ENCODE results near the gene METRNL.
"Not testable (repeated sequence)": the region's sequence is repeated elsewhere in the genome, so short reads cannot be mapped to it uniquely, and the experiment has no call there.

Gene METRNL

GRCh38 chr17:83037874-83038165, 41.6 kb upstream of the METRNL start:
- H3K9me2 ChIP-seq (replicated peaks; ENCODE audit: control insufficient read depth, low read length) = no peaks in the 10 kb centered on the region
- H3K4me2 ChIP-seq (ENCODE audit: low read length) = no peak overlapping the region
- no peaks in the 10 kb centered on the region for H3K4me1 ChIP-seq (ENCODE audit: control insufficient read depth, low read length)
- peaks cover 50% of the 10 kb centered on the region for H3K36me3 ChIP-seq (ENCODE audit: control insufficient read depth, low read length)
- no peak overlapping the region for H3K27ac ChIP-seq (ENCODE audit: low read depth, low read length)
- H3K27me3 ChIP-seq (ENCODE audit: control insufficient read depth, low read length) = no peaks in the 10 kb centered on the region
- no peaks in the 10 kb centered on the region for H3K79me2 ChIP-seq (ENCODE audit: control insufficient read depth, low read length)
- no peaks in the 10 kb centered on the region for H3F3A ChIP-seq (ENCODE audit: control insufficient read depth, insufficient read depth)
- TF ChIP-seq EZH2phosphoT487 (IDR thresholded peaks at IDR 0.05; ENCODE audit: borderline replicate concordance, low read length) (no peak), CTCF (IDR thresholded peaks at IDR 0.05; ENCODE audit: low read depth, low read length, poor library complexity, severe bottlenecking) (no peak)
- peaks cover 23% of the 10 kb centered on the region for H3K9me3 ChIP-seq (ENCODE audit: control insufficient read depth, insufficient read depth, low read length)
- no peak overlapping the region for H3K4me3 ChIP-seq (ENCODE audit: low read length)
- H4K20me1 ChIP-seq (ENCODE audit: control insufficient read depth, insufficient read depth, low read depth, low read length) = no peaks in the 10 kb centered on the region

DNA sequence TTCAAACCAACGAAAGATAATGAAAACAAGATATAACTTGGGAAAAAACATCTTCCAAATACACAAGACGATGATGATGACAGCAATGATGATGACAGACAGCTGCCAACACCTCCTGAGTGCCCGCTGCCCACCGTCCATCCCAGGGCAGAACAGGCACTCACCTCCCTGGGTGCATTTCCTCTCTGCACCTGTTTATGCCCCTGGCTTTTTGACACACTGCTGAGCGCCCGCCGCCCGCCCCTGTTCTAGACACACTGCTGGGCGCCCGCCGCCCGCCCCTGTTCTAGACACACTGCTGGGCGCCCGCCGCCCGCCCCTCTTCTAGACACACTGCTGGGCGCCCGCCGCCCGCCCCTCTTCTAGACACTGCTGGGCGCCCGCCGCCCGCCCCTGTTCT, 40.4 kb upstream of the METRNL start:
- not testable (repeated sequence) for H3K4me1 ChIP-seq (ENCODE audit: control insufficient read depth, low read length); H3K27ac ChIP-seq (ENCODE audit: low read depth, low read length); H3K9me2 ChIP-seq (replicated peaks; ENCODE audit: control insufficient read depth, low read length); H3K4me2 ChIP-seq (ENCODE audit: low read length); H4K20me1 ChIP-seq (ENCODE audit: control insufficient read depth, insufficient read depth, low read depth, low read length); H3F3A ChIP-seq (ENCODE audit: control insufficient read depth, insufficient read depth); H3K79me2 ChIP-seq (ENCODE audit: control insufficient read depth, low read length); H3K4me3 ChIP-seq (ENCODE audit: low read length); H3K27me3 ChIP-seq (ENCODE audit: control insufficient read depth, low read length)
- Histone ChIP-seq H3K9me3 (ENCODE audit: control insufficient read depth, insufficient read depth, low read length) (peaks cover 27% of the 10 kb centered on the region), H3K36me3 (ENCODE audit: control insufficient read depth, low read length) (peaks cover 57% of the 10 kb centered on the region)

DNA sequence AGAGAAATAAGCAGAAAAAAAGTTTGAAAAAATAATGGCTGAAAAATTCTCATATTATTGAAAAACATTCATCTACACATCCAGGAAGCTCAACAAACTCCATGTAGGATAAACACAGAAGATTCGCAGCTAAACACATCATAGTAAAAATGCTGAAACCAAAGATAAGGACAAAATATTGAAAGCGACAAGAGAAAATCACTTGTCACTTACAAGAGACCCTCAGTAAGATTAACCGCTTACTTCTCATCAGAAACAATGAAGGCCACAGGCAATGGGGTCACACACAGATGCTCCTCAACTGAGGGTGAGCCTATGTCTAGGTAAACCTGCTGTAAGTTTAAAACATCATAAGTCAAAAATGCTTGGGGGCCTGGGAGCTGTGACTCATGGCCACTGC, 38.1 kb upstream of the METRNL start:
- Histone ChIP-seq H3K9me3 (ENCODE audit: control insufficient read depth, insufficient read depth, low read length) (peaks cover 27% of the 10 kb centered on the region), H3K79me2 (ENCODE audit: control insufficient read depth, low read length) (no peaks in the 10 kb centered on the region), H3K9me2 (replicated peaks; ENCODE audit: control insufficient read depth, low read length) (no peaks in the 10 kb centered on the region), H3K27ac (ENCODE audit: low read depth, low read length) (no peak overlapping the region), H3K27me3 (ENCODE audit: control insufficient read depth, low read length) (no peaks in the 10 kb centered on the region), H3K4me3 (ENCODE audit: low read length) (no peak overlapping the region), H3F3A (ENCODE audit: control insufficient read depth, insufficient read depth) (0 out of 2 replicates have a peak, but pooled peaks cover 6% of the 10 kb centered on the region), H4K20me1 (ENCODE audit: control insufficient read depth, insufficient read depth, low read depth, low read length) (no peaks in the 10 kb centered on the region), H3K4me2 (ENCODE audit: low read length) (no peak overlapping the region), H3K36me3 (ENCODE audit: control insufficient read depth, low read length) (peaks cover 48% of the 10 kb centered on the region), H3K4me1 (ENCODE audit: control insufficient read depth, low read length) (peaks cover 5% of the 10 kb centered on the region)
- TF ChIP-seq EZH2phosphoT487 (IDR thresholded peaks at IDR 0.05; ENCODE audit: borderline replicate concordance, low read length) (no peak), CTCF (IDR thresholded peaks at IDR 0.05; ENCODE audit: low read depth, low read length, poor library complexity, severe bottlenecking) (no peak)

- Histone ChIP-seq H3K4me3 (ENCODE audit: low read length) (no peak overlapping the region), H3K27me3 (ENCODE audit: control insufficient read depth, low read length) (no peaks in the 10 kb centered on the region), H4K20me1 (ENCODE audit: control insufficient read depth, insufficient read depth, low read depth, low read length) (no peaks in the 10 kb centered on the region), H3F3A (ENCODE audit: control insufficient read depth, insufficient read depth) (0 out of 2 replicates have a peak, but pooled peaks cover 6% of the 10 kb centered on the region), H3K4me1 (ENCODE audit: control insufficient read depth, low read length) (peaks cover 5% of the 10 kb centered on the region), H3K27ac (ENCODE audit: low read depth, low read length) (no peak overlapping the region), H3K36me3 (ENCODE audit: control insufficient read depth, low read length) (peaks cover 51% of the 10 kb centered on the region), H3K79me2 (ENCODE audit: control insufficient read depth, low read length) (no peaks in the 10 kb centered on the region), H3K9me3 (ENCODE audit: control insufficient read depth, insufficient read depth, low read length) (peaks cover 27% of the 10 kb centered on the region), H3K9me2 (replicated peaks; ENCODE audit: control insufficient read depth, low read length) (no peaks in the 10 kb centered on the region), H3K4me2 (ENCODE audit: low read length) (no peak overlapping the region)
- TF ChIP-seq CTCF (IDR thresholded peaks at IDR 0.05; ENCODE audit: low read depth, low read length, poor library complexity, severe bottlenecking) (no peak), EZH2phosphoT487 (IDR thresholded peaks at IDR 0.05; ENCODE audit: borderline replicate concordance, low read length) (no peak)
Measured at GRCh38 chr17:83042522-83043158, 36.8 kb upstream of the METRNL start.

DNA sequence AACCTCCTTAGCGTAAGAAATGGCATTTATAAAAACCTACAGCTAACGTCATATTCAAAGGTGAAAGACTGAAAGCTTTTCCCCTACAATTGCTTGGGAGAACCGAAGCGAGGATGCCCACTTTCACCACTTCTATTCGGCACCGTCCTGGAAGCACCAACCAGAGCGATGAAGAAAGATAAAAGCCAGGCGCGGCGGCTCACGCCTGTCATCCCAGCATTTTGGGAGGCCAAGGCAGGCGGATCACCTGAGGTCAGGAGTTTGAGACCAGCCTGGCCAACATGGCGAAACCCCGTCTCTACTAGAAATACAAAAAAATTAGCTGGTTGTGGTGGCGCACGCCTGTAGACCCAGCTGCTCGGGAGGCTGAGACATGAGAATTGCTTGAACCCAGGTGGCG, 34.9 kb upstream of the METRNL start:
- H3K9me2 ChIP-seq (replicated peaks; ENCODE audit: control insufficient read depth, low read length); H3K27ac ChIP-seq (ENCODE audit: low read depth, low read length); H4K20me1 ChIP-seq (ENCODE audit: control insufficient read depth, insufficient read depth, low read depth, low read length); H3K79me2 ChIP-seq (ENCODE audit: control insufficient read depth, low read length); H3K4me2 ChIP-seq (ENCODE audit: low read length); H3K4me3 ChIP-seq (ENCODE audit: low read length); H3F3A ChIP-seq (ENCODE audit: control insufficient read depth, insufficient read depth); H3K27me3 ChIP-seq (ENCODE audit: control insufficient read depth, low read length): not testable (repeated sequence)
- Histone ChIP-seq H3K36me3 (ENCODE audit: control insufficient read depth, low read length) (peaks cover 61% of the 10 kb centered on the region), H3K4me1 (ENCODE audit: control insufficient read depth, low read length) (peaks cover 22% of the 10 kb centered on the region), H3K9me3 (ENCODE audit: control insufficient read depth, insufficient read depth, low read length) (peaks cover 27% of the 10 kb centered on the region)
